DMS153 (cell line): ENCODE results near the gene POLE4.

ENCODE experiments used
- DNase-seq: peaks from one replicate; lab custom pipeline; 2025; lab: John Stamatoyannopoulos, UW

Gene POLE4

DNA sequence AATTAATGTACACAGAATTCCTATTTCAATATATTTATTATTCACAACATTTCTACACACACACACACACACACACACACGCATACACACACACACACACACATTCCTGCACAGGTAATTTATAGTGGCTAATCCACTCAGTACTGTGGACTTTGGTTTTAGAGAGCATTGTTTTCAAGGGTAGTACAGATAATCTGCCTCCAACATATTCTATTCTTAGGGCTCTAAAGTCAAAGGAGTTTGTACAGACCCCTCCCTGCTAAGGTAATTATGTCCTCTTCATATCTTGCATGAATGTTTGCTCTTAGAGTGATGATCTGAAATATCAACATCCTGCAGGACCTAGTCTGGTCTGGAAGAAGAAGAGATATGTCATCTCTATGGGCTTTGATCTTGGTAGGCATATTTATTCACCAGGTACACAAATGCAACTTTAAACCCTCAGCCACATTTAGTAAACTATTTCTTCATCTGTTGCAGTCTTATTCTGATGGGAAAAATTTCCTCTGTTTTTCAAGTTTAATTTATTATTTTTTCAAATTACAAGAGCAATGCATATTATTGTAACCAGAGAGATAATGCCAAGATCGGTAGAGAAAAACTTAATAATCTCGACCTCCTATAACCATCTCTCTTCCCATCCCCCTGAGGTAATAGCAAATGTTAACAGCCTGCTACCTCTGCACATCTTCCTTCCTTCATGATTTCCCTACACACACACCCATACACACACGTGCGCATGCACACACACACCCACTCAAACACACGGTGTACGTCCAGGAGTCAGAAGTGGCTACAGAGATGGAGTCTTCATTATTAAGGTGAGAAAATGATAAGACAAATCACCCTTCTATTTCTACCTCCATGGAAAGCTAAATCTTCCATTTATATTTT lies 18.3 kb upstream of the POLE4 start:
- no peak for DNase-seq

DNA sequence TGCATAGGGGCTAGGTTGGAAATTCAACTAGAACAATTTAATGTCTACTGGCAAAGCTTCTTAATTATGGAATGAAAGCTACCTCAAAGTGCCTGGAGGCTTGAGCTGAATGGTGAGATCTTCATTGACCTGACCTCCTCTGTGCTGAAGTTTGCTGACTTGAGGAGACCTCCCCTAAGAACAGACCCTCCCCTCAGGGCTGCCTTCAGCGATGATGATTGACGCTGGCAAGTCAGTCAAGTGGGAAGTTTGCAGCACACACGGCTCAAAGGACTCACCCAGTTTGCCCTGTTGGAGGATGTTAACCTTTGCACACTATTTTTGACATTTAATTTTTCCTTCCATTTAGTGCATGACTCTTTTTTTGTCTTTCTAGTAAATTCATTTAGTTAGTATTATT lies 17.2 kb upstream of the POLE4 start:
- DNase-seq, result no peak

- DNase-seq, result no peak
These were observed 16.2 kb upstream of the POLE4 start for GRCh38 chr2:74942263-74942662.

GRCh38 chr2:74944987-74945787 lies 13.3 kb upstream of the POLE4 start:
- DNase-seq, result no peak

GRCh38 chr2:74945788-74946331 lies 12.6 kb upstream of the POLE4 start:
- no peak for DNase-seq

GRCh38 chr2:74947703-74948102 lies 10.7 kb upstream of the POLE4 start:
- DNase-seq, result no peak

DNA sequence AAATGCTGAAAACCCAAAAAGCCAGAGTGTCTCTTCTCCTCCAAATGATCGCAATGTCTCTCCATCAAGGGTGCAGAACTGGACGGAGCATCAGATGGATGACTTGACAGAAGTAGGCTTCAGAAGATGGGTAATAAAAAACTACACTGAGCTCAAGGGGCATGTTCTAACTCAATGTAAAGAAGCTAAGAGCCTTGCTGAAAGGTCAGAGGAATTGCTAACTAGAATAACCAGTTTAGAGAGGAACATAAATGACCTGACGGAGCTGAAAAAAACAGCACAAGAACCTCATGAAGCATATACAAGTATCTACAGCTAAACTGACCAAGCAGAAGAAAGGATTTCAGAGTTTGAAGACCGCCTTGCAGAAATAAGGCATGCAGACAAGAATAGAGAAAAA lies 9.7 kb upstream of the POLE4 start:
- DNase-seq, result no peak

GRCh38 chr2:74951211-74951754 lies 7.2 kb upstream of the POLE4 start:
- no peak for DNase-seq

- no peak for DNase-seq
These were observed 5.9 kb upstream of the POLE4 start for GRCh38 chr2:74952575-74952974.

DNA sequence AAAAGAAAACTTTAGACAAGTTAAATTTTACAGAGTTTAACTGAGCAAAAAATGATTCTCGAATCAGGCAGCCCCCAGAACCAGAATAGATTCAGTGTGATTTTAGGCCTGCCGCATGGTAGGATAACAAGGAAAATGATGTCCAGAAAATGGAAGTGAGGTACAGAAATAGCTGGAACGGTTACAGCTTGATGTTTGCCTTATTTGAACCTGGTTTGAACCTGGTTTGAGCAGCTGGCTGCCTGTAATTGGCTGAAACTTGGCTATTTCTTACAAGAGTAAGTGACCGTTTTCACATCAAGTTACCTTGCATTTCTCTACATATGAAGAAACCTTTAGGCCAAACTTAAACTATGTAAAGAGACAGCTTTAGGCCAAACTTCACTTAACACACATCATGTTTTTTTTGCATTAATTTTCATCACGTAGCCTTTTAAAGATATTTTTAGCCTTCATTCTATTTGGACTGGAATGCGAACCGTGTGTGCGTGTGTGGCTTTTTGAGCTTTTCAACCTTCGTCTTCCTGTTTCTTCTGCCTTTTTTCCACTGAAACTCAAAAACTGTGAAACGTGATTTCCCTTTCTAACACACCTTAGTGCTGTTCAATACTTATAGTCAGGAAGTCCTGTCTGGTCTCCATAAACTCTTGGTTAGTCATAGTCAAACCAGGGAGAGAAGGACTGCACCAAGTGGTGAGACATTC lies 4.5 kb upstream of the POLE4 start:
- no peak for DNase-seq

- DNase-seq, result no peak
These were observed 4.0 kb upstream of the POLE4 start for GRCh38 chr2:74954500-74954874.

DNA sequence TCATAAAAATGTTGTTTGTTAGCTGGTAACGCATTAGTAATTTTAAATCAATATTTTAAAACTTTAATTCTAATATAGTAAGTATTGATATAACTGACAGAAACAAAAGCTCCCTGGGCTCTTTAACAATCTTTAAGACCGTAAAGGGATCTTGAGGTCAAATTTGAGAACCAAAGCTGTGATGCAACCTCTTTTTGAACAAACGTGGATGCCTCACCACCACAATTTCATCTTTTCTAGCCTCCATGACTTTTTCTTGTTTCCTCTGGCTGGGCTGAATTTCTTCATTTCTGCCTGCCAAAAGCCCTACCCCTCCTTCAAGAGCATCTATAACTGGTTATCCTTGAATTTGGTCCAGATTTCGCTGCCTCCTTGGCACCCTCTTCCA lies 563 bp upstream of the POLE4 start:
- DNase-seq, result no peak

- DNase-seq, result no peak
These were observed 786 bp downstream of the POLE4 start for GRCh38 chr2:74959106-74959751.

DNA sequence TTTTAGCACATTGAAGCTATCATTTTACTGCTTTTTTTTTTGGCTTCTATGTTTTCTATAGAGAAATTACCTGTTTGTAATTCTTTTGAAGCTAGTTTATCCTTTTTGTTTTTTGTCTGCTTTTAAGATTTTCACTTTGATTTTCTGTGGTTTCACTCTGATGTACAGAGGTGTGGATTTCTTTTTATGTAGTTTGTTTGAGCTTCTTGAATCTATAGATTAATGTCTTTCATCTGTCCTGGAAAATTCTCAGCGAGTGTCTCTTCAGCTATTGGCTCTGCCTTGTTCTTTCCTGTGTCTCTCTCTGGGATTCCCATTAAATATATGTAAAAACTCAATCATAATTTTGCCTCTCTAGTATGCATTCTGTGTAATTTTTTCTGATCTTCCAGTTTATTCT lies 8.4 kb downstream of the POLE4 start:
- DNase-seq, result no peak

DNA sequence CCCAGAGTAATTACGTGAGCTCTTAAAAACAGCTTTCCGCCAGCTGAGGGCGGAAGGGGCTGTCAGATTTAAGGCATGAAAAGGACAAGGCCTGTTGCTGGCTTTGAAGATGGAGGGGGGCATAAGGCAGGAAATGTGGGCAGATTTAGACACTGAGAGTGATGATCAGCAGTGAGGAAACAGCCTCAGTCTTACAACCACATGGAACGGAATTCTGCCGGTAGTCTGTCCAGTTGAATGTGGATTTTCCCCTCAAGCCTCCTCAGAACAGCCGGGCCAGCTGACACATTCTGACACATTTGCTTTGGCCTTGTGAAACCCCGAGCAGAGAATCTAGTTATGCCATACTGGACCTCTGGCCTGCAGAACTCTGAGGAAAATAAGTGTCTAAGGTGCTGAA lies 16.6 kb downstream of the POLE4 start:
- no peak for DNase-seq

GRCh38 chr2:74979844-74980243 lies 21.4 kb downstream of the POLE4 start:
- no peak for DNase-seq

GRCh38 chr2:74982577-74982976 lies 24.1 kb downstream of the POLE4 start:
- no peak for DNase-seq

DNA sequence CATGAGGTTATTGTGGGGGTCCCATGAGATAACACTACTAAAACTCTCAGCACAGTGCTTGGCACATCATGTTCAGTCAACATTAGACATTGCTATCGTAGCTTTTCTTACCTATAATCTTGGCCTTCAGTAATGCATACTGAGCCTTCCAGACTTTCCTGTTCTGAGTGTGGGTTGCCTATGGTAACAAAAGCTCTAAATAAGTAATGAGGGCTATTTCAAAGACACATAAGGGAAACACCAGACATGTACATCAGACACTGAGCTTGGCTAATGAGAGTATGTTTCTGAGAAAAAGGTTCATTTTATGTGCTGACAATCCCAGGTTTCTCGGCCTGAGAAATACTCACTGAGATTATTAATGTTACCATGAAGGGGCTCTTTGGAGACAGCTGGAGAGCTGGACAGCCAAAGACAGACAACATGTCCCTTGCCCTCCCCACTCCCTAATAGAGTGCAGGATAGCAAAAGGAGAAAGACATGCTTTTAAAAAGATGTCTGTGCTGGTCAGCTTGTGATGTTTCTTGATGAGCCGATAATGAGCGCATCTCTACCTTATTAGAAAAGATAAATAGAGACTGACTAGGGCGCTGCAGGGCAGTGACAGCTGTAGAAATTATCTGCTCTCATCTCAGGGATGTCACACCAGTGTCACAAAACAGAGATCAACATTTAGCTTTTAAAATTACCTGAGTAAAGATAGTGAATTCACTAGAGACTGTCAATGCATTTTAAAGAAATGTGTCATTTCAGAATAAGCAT lies 25.4 kb downstream of the POLE4 start:
- no peak for DNase-seq

- no peak for DNase-seq
These were observed 26.6 kb downstream of the POLE4 start for GRCh38 chr2:74984947-74985637.

DNA sequence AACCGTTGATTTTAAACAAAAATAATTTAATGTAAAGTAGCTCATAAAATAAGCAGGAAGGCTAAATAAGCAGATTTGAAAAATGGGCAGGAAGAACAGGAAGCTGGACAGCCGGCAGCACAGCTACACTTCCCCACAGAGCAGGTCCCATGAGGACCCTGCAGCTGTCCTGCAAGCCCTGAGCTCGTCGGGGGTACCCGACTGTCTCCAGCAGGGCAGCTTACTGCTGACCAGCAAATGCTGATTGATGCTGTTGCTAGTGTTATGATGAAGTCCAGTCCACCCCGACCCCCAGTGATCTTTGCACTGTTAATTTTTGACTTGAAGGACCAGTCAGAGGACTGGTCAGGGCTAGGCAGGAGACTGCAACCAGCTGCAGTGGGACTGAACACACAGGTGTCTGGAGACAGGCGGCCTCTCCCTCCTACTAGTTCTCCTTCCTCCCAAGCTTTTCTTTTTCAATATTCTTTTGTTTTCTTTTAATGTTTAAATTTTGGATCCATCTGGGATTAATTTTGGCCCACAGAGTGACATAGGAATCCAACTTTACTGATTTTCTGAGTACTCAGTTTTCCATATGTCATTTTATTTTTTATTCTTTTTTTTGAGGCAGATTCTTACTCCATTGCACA lies 27.7 kb downstream of the POLE4 start:
- no peak for DNase-seq
